Transverse colon (tissue), 4 donors: ENCODE data around the gene LSM10. TPM values are rescaled to one million over a fixed set of nuclear protein-coding genes. Genes with fewer than 3 reads are reported as not detected.
A peak's percentile ranks its signal among the peaks of the same experiment; 100 is the strongest.

Experiments
- DNase-seq: peaks from one replicate; pipeline ENCODE4 v3.0.0-alpha.2; 2019
- H3K27ac ChIP-seq, 4 donors: fragments of 200-600 bp; sonication (generic); 2 replicates each; pipeline ENCODE4 v1.5.1; 2016 to 2018; ENCODE audit warnings: inconsistent platforms in 4 of 4
- H3K27me3 ChIP-seq: fragments of 200-600 bp; sonication (generic); 2 replicates; pipeline ENCODE4 v1.5.1; 2017; ENCODE audit warnings: inconsistent platforms
- H3K36me3 ChIP-seq, 4 donors: fragments of 200-600 bp; sonication (generic); 2 replicates each; pipeline ENCODE4 v1.5.1; 2017 to 2019; ENCODE audit warnings: inconsistent platforms in 4 of 4
- H3K4me1 ChIP-seq, 4 donors: fragments of 200-600 bp; sonication (generic); 2 replicates each; pipeline ENCODE4 v1.5.1; 2017 to 2020; ENCODE audit warnings: inconsistent platforms in 4 of 4
- H3K4me3 ChIP-seq, 4 donors: fragments of 200-600 bp; sonication (generic); 1 replicate in 1 of 4; 2 replicates in 3 of 4; pipeline versions ENCODE4 v1.5.1 to v1.6.1; 2017 to 2019; ENCODE audit warnings: inconsistent platforms in 4 of 4
- H3K9me3 ChIP-seq, 2 donors: fragments of 200-600 bp; sonication (generic); 2 replicates each; pipeline ENCODE4 v1.5.1; 2017 to 2019; ENCODE audit warnings: inconsistent platforms in 2 of 2
- CTCF ChIP-seq, 5 experiments: fragments of 200-600 bp in 3 of 5; fragments of 450-650 bp in 2 of 5; sonication (generic) in 3 of 5; IDR thresholded peaks; 1 replicate in 2 of 5; 2 replicates in 3 of 5; pipeline ENCODE4 v1.5.1; 2016 to 2017; ENCODE audit warnings: antibody characterized with exemption in 5 of 5, inconsistent platforms in 3 of 5, mild to moderate bottlenecking in 2 of 5, moderate library complexity in 1 of 5
- EP300 ChIP-seq: sonication (generic); formaldehyde crosslinking; IDR thresholded peaks from one replicate; pipeline ENCODE4 v1.6.1; 2017; ENCODE audit warnings: antibody characterized with exemption, low read depth
- POLR2A ChIP-seq: fragments of 450-650 bp; IDR thresholded peaks from one replicate; pipeline ENCODE4 v1.6.1; 2016; ENCODE audit warnings: antibody characterized with exemption, mild to moderate bottlenecking, moderate library complexity
- POLR2AphosphoS5 ChIP-seq, 3 donors: sonication (generic); formaldehyde crosslinking; IDR thresholded peaks; one replicate each; pipeline ENCODE4 v1.6.1; 2016; ENCODE audit warnings: antibody characterized with exemption in 3 of 3
- WGBS, 2 donors: methylation state at CpG; one replicate each; pipeline ENCODE4 v1.1.5; 2018; ENCODE audit warnings: low coverage in 1 of 2; 5-methylcytosine and 5-hydroxymethylcytosine counted together
- in situ Hi-C, 4 donors: fragments of 200-750 bp; cut with MboI; loops; one replicate each; pipeline versions ENCODE4 v1.15.0 to v1.15.1; 2017; ENCODE audit warnings: low sequenced_read_pairs in 3 of 4, low pct_ligation_motif_present in 1 of 4, low pct_unique_long_range_greater_than_20kb in 1 of 4
- intact Hi-C: fragments of 100-400 bp; cut with DNase I; formaldehyde crosslinking; loops from one replicate; pipeline ENCODE4 v1.15.1; 2023; ENCODE audit warnings: low total_unique reads
- total RNA-seq, 4 donors: library from RNA; depleted of rRNA; stranded (reverse); fragments of >200 nt; gene quantifications; one replicate each; pipeline ENCODE4 v1.1.0, GENCODE V29; 2016

The LSM10 gene
- total RNA-seq, 4 donors from 2014 or later: 25.4 to 59.8 (median 32.9) TPM; not detected in 1

GRCh38 chr1:36402504-36402890, 4.8 kb upstream of the LSM10 start:
- intact Hi-C loops: no loop called here
- H3K9me3 ChIP-seq: no peaks in the 10 kb centered on the region
- in situ Hi-C loops: loop anchor here in 2 of 4 donors (25.0 kb wide), 2 partner anchors 215 to 290 kb away; no protein-coding TSS in a partner anchor
- TF ChIP-seq POLR2A: no peak
- TF ChIP-seq EP300: no peak
- no peak for TF ChIP-seq POLR2AphosphoS5 (IDR thresholded peaks at IDR 0.05)
- no peak for TF ChIP-seq CTCF (IDR thresholded peaks at IDR 0.05)
- DNase-seq: no peak
- no peak overlapping the region for H3K4me3 ChIP-seq
- WGBS, 2 donors: 87 to 100% methylated on average over 2 to 4 of the region's 4 CpGs
- H3K27ac ChIP-seq: no peak overlapping the region
- no peaks in the 10 kb centered on the region for H3K36me3 ChIP-seq
- H3K27me3 ChIP-seq: no peaks in the 10 kb centered on the region
- peaks cover 0 to 6% (median 2%) of the 10 kb centered on the region in 4 donors for H3K4me1 ChIP-seq

DNA sequence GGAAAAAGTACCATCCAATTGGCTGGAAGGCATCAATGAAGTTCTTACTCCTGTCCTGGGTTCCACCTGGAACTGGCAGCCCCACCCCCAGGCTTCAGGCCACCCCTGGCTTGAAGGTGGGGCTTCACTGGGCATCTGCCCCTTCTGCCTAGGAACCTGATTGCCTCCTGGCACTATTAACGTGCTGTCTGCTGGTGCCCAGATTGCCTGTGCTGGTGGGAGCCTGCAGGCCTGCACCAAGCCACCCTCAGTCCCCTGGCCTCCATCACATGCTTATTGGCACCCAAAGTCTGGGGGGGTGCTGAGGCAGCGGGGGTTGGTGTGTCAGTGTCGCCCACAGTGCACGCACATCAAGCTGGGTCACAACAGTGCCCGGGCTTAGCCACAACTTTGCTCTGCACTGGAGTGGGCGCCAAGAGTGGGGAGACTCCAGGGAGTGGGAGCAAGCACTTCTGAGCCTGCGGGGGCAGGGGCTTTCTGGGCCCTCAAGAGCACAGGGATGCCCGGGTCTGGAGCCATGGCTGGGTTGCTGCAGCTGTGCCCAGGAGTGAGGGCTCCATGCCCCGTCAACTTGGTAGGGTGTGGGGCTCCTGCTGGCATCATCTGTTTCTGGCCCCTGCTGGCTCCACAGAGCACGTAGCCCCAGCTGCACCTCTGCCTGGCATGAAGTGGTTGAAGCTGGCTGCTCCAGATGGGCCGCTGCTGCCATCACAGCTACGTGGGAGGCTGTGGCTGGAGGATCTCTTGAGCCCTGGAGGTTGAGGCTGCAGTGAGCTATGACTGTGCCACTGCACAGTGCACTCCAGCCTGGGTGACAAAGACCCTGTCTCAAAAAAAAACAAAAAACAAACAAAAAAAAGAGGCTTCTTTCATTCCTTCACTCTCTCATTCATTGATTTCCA, 4.1 kb upstream of the LSM10 start:
- Histone ChIP-seq H3K36me3 (no peaks in the 10 kb centered on the region), H3K4me1 (peaks cover 0 to 9% (median 6%) of the 10 kb centered on the region in 4 donors), H3K9me3 (no peaks in the 10 kb centered on the region), H3K4me3 (peak overlapping the region in 2 of 4 donors; percentile 7 to 22), H3K27me3 (no peaks in the 10 kb centered on the region), H3K27ac (peak overlapping the region; percentile 41 to 78 (median 59))
- WGBS, 2 donors: 87% methylated on average over 12 of the region's 12 CpGs; no CpG with 5 or more reads in 1 of the 2 donors
- TF ChIP-seq POLR2AphosphoS5 (IDR thresholded peaks at IDR 0.05): no peak
- no peak for TF ChIP-seq POLR2A
- no peak for TF ChIP-seq CTCF (IDR thresholded peaks at IDR 0.05)
- TF ChIP-seq EP300: no peak
- intact Hi-C loops: no loop called here
- DNase-seq: peak; percentile 33
- in situ Hi-C loops: loop anchor here in 2 of 4 donors (25.0 kb wide), 2 partner anchors 215 to 290 kb away; no protein-coding TSS in a partner anchor

- Histone ChIP-seq H3K27ac (peak overlapping the region; percentile 41 to 78 (median 60)), H3K4me1 (peaks cover 0 to 17% (median 11%) of the 10 kb centered on the region in 4 donors), H3K4me3 (peak overlapping the region in 2 of 4 donors; percentile 7 to 22), H3K9me3 (no peaks in the 10 kb centered on the region), H3K27me3 (no peaks in the 10 kb centered on the region), H3K36me3 (no peaks in the 10 kb centered on the region)
- TF ChIP-seq EP300: no peak
- TF ChIP-seq POLR2AphosphoS5 (IDR thresholded peaks at IDR 0.05): peak; percentile 23 to 48 (median 32)
- peak; percentile 30 for TF ChIP-seq POLR2A
- intact Hi-C loops: no loop called here
- WGBS, 2 donors: 64 to 100% methylated on average over 2 to 20 of the region's 22 CpGs
- peak; percentile 81 for DNase-seq
- in situ Hi-C loops: loop anchor here in 2 of 4 donors (25.0 kb wide), 2 partner anchors 214 to 289 kb away; no protein-coding TSS in a partner anchor
Measured at GRCh38 chr1:36400825-36401601, 3.3 kb upstream of the LSM10 start.

GRCh38 chr1:36400514-36400824, 2.8 kb upstream of the LSM10 start:
- H3K27ac ChIP-seq: peak overlapping the region; percentile 41 to 78 (median 60)
- H3K9me3 ChIP-seq: no peaks in the 10 kb centered on the region
- no peak for TF ChIP-seq POLR2A
- no peak for TF ChIP-seq POLR2AphosphoS5 (IDR thresholded peaks at IDR 0.05)
- TF ChIP-seq EP300: no peak
- TF ChIP-seq CTCF (IDR thresholded peaks at IDR 0.05): no peak
- 86% methylated on average over 10 of the region's 10 CpGs; no CpG with 5 or more reads in 1 of the 2 donors for WGBS, 2 donors
- in situ Hi-C loops: loop anchor here in 2 of 4 donors (25.0 kb wide), 2 partner anchors 213 to 288 kb away; no protein-coding TSS in a partner anchor
- no peak overlapping the region for H3K4me3 ChIP-seq
- peaks cover 0 to 17% (median 11%) of the 10 kb centered on the region in 4 donors for H3K4me1 ChIP-seq
- no peak for DNase-seq
- H3K36me3 ChIP-seq: no peaks in the 10 kb centered on the region
- intact Hi-C loops: no loop called here
- H3K27me3 ChIP-seq: no peaks in the 10 kb centered on the region
